ENCODE measurements around the gene IQCH. TPM values are rescaled to one million over a fixed set of nuclear protein-coding genes. Genes with fewer than 3 reads are reported as not detected.
"Not testable (repeated sequence)": the region's sequence is repeated elsewhere in the genome, so short reads cannot be mapped to it uniquely, and the experiment has no call there.

The IQCH gene
- total RNA-seq, 4 donors from 2014 or later = 1.1 to 1.6 (median 1.3) TPM; not detected in 1

- no peak for TF ChIP-seq CTCF (IDR thresholded peaks at IDR 0.05)
- no peak for DNase-seq (ENCODE audit: low spot score)
- no peak for ATAC-seq (ENCODE audit: low FRiP score)
Measured at GRCh38 chr15:67274236-67274635, 19.6 kb downstream of the IQCH start.

GRCh38 chr15:67276666-67277065 is 22.1 kb downstream of the IQCH start:
- DNase-seq (ENCODE audit: low spot score) (no peak), ATAC-seq (ENCODE audit: low FRiP score) (no peak)
- TF ChIP-seq CTCF (IDR thresholded peaks at IDR 0.05) = no peak

GRCh38 chr15:67280217-67280616 is 25.6 kb downstream of the IQCH start:
- no peak for TF ChIP-seq CTCF (IDR thresholded peaks at IDR 0.05)
- DNase-seq (ENCODE audit: low spot score) = no peak
- no peak for ATAC-seq (ENCODE audit: low FRiP score)

- DNase-seq (ENCODE audit: low spot score) = no peak
- no peak for TF ChIP-seq CTCF (IDR thresholded peaks at IDR 0.05)
Measured at GRCh38 chr15:67281714-67282113, 27.1 kb downstream of the IQCH start.

GRCh38 chr15:67285625-67286024 is 31.0 kb downstream of the IQCH start:
- ATAC-seq (ENCODE audit: low FRiP score); DNase-seq (ENCODE audit: low spot score): not testable (repeated sequence)

More at GRCh38 chr15:67281714-67282113, 27.1 kb downstream of the IQCH start:
- no peak for ATAC-seq (ENCODE audit: low FRiP score)

- not testable (repeated sequence) for DNase-seq (ENCODE audit: low spot score); ATAC-seq (ENCODE audit: low FRiP score)
Measured at GRCh38 chr15:67286400-67286799, 31.8 kb downstream of the IQCH start.

- ATAC-seq (ENCODE audit: low FRiP score) (no peak), DNase-seq (ENCODE audit: low spot score) (no peak)
- TF ChIP-seq CTCF (IDR thresholded peaks at IDR 0.05) = no peak
Measured at GRCh38 chr15:67290319-67290718, 35.7 kb downstream of the IQCH start.

GRCh38 chr15:67296188-67296587 is 41.6 kb downstream of the IQCH start:
- ATAC-seq (ENCODE audit: low FRiP score) (no peak), DNase-seq (ENCODE audit: low spot score) (no peak)
- TF ChIP-seq CTCF (IDR thresholded peaks at IDR 0.05) = no peak

Data from omental fat pad (tissue), 4 donors.